Keratinocyte (primary cell): ENCODE measurements around the gene RNF166. TPM values are rescaled to one million over a fixed set of nuclear protein-coding genes. Genes with fewer than 3 reads are reported as not detected.

ENCODE experiments used
- DNase-seq: peaks from one replicate; pipeline ENCODE4 v3.0.0-alpha.2; 2011; ENCODE audit warnings: low read depth, missing footprints, low spot score
- FAIRE-seq: peaks from 2 replicates; lab custom pipeline; 2011; peaks lifted over from hg19 to GRCh38; lab: Jason Lieb, UNC
- H2AFZ ChIP-seq: 2 replicates; pipeline ENCODE4 v1.6.0; 2012; ENCODE audit warnings: low read length, control low read depth, inconsistent platforms; ENCODE audit not compliant: control insufficient read depth
- H3K27ac ChIP-seq: 2 replicates; pipeline ENCODE4 v1.5.1; 2011; ENCODE audit warnings: low read length; ENCODE audit not compliant: control insufficient read depth, insufficient read depth
- H3K27me3 ChIP-seq: 3 replicates; pipeline ENCODE4 v1.6.0; 2011; ENCODE audit warnings: low read length; ENCODE audit not compliant: control insufficient read depth, insufficient read depth; ENCODE audit errors: extremely low read depth
- H3K36me3 ChIP-seq, 2 experiments: 2 replicates in 1 of 2; 3 replicates in 1 of 2; pipeline ENCODE4 v1.5.1; 2011; ENCODE audit warnings: low read length in 2 of 2, mild to moderate bottlenecking in 1 of 2; ENCODE audit not compliant: control insufficient read depth in 2 of 2, insufficient read depth in 2 of 2; ENCODE audit errors: extremely low read depth in 1 of 2
- H3K4me1 ChIP-seq: 3 replicates; pipeline ENCODE4 v1.5.1; 2011; ENCODE audit warnings: low read length; ENCODE audit not compliant: control insufficient read depth, insufficient read depth; ENCODE audit errors: extremely low read depth
- H3K4me2 ChIP-seq: 3 replicates; pipeline ENCODE4 v1.6.0; 2011; ENCODE audit warnings: low read depth, low read length; ENCODE audit not compliant: control insufficient read depth, insufficient read depth; ENCODE audit errors: extremely low read depth
- H3K4me3 ChIP-seq, 3 experiments: fragments of 200-600 bp in 1 of 3; sonication (generic) in 1 of 3; 2 replicates in 2 of 3; 3 replicates in 1 of 3; pipeline ENCODE4 v1.5.1; 2011 to 2016; ENCODE audit warnings: low read length in 3 of 3, mild to moderate bottlenecking in 3 of 3, control low read depth in 2 of 3, inconsistent platforms in 1 of 3, low read depth in 1 of 3, mixed read lengths in 1 of 3, mixed run types in 1 of 3, moderate library complexity in 1 of 3; ENCODE audit not compliant: control insufficient read depth in 2 of 3, insufficient read depth in 2 of 3; ENCODE audit errors: extremely low read depth in 1 of 3
- H3K79me2 ChIP-seq: 2 replicates; pipeline ENCODE4 v1.6.0; 2012; ENCODE audit warnings: low read length; ENCODE audit not compliant: control insufficient read depth, insufficient read depth
- H3K9ac ChIP-seq: 3 replicates; pipeline ENCODE4 v1.6.0; 2011; ENCODE audit warnings: low read length; ENCODE audit not compliant: control insufficient read depth, insufficient read depth; ENCODE audit errors: extremely low read depth
- H3K9me1 ChIP-seq: 3 replicates; pipeline ENCODE4 v1.6.0; 2011; ENCODE audit warnings: low read length; ENCODE audit not compliant: control insufficient read depth, insufficient read depth; ENCODE audit errors: extremely low read depth
- H3K9me3 ChIP-seq: 2 replicates; pipeline ENCODE4 v1.5.1; 2012; ENCODE audit warnings: low read depth, low read length; ENCODE audit not compliant: control insufficient read depth
- H4K20me1 ChIP-seq: 3 replicates; pipeline ENCODE4 v1.6.0; 2011; ENCODE audit warnings: low read length; ENCODE audit not compliant: control insufficient read depth, insufficient read depth; ENCODE audit errors: extremely low read depth
- EZH2 ChIP-seq: IDR thresholded peaks from one replicate; pipeline ENCODE4 v1.6.1; 2012; ENCODE audit warnings: inconsistent platforms, mild to moderate bottlenecking, low read length, moderate library complexity
- dilution Hi-C: fragments of 300-500 bp; cut with MboI; formaldehyde crosslinking; loops from one replicate; pipeline ENCODE4 v1.7.0; 2020; ENCODE audit warnings: low sequenced_read_pairs; ENCODE audit not compliant: extremely low pct_ligation_motif_present
- polyA plus RNA-seq, 5 experiments: library from polyadenylated mRNA; depleted of rRNA in 3 of 5; stranded (reverse) in 3 of 5; stranded (forward) in 1 of 5; unstranded in 1 of 5; fragments of >200 nt; gene quantifications; 1 replicate in 1 of 5; 2 replicates in 3 of 5; 3 replicates in 1 of 5; pipeline versions ENCODE4 v1.2.1 to v1.2.3, GENCODE V29; 2011 to 2012; ENCODE audit warnings: missing spikeins in 2 of 5, low read depth in 1 of 5, low replicate concordance in 1 of 5
- TF ChIP-seq, protein P1 (sequence below), 3 experiments: IDR thresholded peaks in 1 of 3; conservative IDR thresholded peaks in 1 of 3; optimal IDR thresholded peaks in 1 of 3; 2 replicates in 2 of 3; 3 replicates in 1 of 3; pipeline versions ENCODE3 to v1.5.1; 2011; ENCODE audit warnings: low read length in 3 of 3, mild to moderate bottlenecking in 3 of 3, moderate library complexity in 2 of 3, control low read depth in 1 of 3, inconsistent platforms in 1 of 3; ENCODE audit not compliant: insufficient read depth in 2 of 3; ENCODE audit errors: extremely low read depth in 1 of 3

RNF166 gene
- polyA plus RNA-seq, 1 donor (not counting 4 experiments of a cell fraction or from before 2014, with no cell fraction given): 3.4 TPM

DNA sequence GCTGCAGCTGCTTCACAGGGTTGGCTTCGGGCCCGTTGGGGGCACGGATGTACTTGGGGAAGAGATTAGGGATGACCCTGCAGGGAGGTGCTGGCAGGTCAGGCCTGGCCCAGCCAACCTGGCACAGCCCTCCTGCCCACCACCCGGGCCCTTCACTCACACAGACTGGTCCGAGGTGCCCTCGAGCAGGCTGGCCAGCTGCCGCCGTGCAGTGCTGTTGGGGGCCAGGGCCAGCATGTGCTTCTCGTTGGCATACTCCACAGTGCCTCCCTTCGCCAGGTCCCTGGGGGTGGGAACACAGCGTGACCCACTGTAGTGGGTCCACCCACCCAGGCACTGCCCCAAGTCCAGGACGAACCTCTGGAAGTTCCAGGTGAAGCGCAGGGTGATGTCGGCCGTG, 10.0 kb upstream of the RNF166 start:
- dilution Hi-C loops: no loop called here

DNA sequence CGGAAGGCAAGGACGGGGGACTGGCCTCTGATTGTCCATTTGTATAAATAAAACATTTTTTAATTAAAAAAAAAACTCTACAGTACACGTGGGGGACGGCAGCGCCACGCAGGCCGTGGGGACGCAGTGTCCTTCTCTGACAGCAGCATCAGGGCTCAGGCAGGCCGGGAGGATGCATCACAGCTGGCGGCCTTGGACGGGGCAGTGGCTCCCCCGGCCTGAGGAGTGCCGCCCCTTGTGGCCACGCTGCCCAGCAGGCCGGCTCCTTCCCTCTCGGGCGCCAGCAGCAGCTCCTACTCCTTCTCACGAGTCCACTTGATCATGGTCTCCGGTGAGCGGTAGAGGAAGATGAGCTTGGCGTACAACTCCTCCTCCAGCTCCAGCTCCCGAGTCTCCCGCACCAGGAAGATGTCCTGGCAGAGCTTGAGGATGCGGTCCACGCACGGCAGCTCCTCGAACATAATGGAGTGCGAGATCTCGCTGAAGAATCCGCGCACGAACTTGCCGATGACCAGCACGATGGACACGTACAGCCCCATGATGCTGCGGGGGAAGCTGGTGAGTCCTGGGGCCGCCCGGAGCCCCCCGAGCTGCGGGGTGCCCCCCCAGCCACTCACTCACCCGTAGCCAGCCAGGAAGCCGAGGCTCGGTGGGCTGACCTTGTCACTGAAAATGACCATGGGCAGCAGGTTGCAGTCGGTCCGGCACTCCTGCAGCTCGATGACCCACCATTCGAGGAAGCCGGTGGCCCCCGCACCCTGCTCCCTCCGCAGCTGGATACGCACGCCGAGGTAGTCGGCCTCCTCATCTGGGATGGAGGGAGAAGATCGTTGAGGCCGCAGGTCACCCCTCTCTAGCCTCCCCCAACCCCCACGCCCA, 9.3 kb upstream of the RNF166 start:
- TF ChIP-seq, protein P1, sequence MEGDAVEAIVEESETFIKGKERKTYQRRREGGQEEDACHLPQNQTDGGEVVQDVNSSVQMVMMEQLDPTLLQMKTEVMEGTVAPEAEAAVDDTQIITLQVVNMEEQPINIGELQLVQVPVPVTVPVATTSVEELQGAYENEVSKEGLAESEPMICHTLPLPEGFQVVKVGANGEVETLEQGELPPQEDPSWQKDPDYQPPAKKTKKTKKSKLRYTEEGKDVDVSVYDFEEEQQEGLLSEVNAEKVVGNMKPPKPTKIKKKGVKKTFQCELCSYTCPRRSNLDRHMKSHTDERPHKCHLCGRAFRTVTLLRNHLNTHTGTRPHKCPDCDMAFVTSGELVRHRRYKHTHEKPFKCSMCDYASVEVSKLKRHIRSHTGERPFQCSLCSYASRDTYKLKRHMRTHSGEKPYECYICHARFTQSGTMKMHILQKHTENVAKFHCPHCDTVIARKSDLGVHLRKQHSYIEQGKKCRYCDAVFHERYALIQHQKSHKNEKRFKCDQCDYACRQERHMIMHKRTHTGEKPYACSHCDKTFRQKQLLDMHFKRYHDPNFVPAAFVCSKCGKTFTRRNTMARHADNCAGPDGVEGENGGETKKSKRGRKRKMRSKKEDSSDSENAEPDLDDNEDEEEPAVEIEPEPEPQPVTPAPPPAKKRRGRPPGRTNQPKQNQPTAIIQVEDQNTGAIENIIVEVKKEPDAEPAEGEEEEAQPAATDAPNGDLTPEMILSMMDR (optimal IDR thresholded peaks at IDR 0.05 in 1 of 3, IDR thresholded peaks at IDR 0.05 in 1 of 3, conservative IDR thresholded peaks at IDR 0.05 in 1 of 3; ENCODE audit: extremely low read depth in 1 of 3, insufficient read depth in 2 of 3, low read length in 3 of 3): no peak
- no peak for TF ChIP-seq EZH2
- Histone ChIP-seq H3K79me2 (peaks cover 2% of the 10 kb centered on the region), H3K9me3 (no peaks in the 10 kb centered on the region), H3K4me2 (no peak overlapping the region), H3K36me3 (peaks cover 54 to 57% of the 10 kb centered on the region in 2 experiments), H3K27me3 (no peaks in the 10 kb centered on the region), H3K9me1 (no peaks in the 10 kb centered on the region), H4K20me1 (peaks cover 3% of the 10 kb centered on the region), H2AFZ (no peak overlapping the region), H3K4me1 (no peaks in the 10 kb centered on the region), H3K27ac (no peak overlapping the region), H3K9ac (no peak overlapping the region), H3K4me3 (no peak overlapping the region)
- dilution Hi-C loops: no loop called here
- no peak for DNase-seq
- FAIRE-seq: no peak

More for the DNA sequence above, 10.0 kb upstream of the RNF166 start:
- Histone ChIP-seq H3K9me1 (no peaks in the 10 kb centered on the region), H3K4me1 (no peaks in the 10 kb centered on the region), H3K9me3 (no peaks in the 10 kb centered on the region), H3K27me3 (no peaks in the 10 kb centered on the region), H3K4me3 (no peak overlapping the region), H3K79me2 (peaks cover 2% of the 10 kb centered on the region), H3K36me3 (peaks cover 60 to 63% of the 10 kb centered on the region in 2 experiments), H3K4me2 (no peak overlapping the region), H3K9ac (no peak overlapping the region), H2AFZ (no peak overlapping the region), H3K27ac (no peak overlapping the region), H4K20me1 (peaks cover 3% of the 10 kb centered on the region)
- TF ChIP-seq, protein P1 (optimal IDR thresholded peaks at IDR 0.05 in 1 of 3, IDR thresholded peaks at IDR 0.05 in 1 of 3, conservative IDR thresholded peaks at IDR 0.05 in 1 of 3; ENCODE audit: extremely low read depth in 1 of 3, insufficient read depth in 2 of 3, low read length in 3 of 3): no peak
- no peak for TF ChIP-seq EZH2
- DNase-seq: no peak
- FAIRE-seq: no peak
